ENCODE data around the gene NR1H4. TPM values are rescaled to one million over a fixed set of nuclear protein-coding genes. Genes with fewer than 3 reads are reported as not detected.

Gene NR1H4
- total RNA-seq, 1 donor from 2014 or later: 0.13 TPM

DNA sequence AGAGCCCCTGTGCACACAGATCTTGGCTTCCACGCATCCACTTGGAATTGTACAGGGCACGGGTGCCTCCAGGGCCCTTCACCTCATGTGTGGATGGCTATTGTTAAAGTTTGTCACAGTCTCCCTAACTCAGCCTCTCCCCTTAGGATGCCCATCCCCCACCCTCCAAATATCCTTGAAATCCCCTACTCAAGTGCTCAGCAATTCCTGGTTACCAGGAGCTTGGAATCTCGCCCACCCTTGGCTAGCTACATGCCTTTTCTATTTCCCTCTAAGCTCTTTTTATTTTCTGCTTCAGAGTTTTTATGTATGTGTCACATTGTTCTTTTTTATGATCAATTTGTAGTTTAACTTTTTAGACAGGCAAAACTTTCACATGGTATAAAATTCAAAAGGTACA lies 13.0 kb upstream of the NR1H4 start:
- Histone ChIP-seq H3K27me3 (ENCODE audit: control insufficient read depth, insufficient read depth, low read length) (no peaks in the 10 kb centered on the region), H3K4me3 (ENCODE audit: low read depth, low read length) (no peak overlapping the region), H3K36me3 (ENCODE audit: control insufficient read depth, insufficient read depth, low read length) (no peaks in the 10 kb centered on the region)
- DNase-seq (ENCODE audit: low read depth): no peak
- TF ChIP-seq, protein P1, sequence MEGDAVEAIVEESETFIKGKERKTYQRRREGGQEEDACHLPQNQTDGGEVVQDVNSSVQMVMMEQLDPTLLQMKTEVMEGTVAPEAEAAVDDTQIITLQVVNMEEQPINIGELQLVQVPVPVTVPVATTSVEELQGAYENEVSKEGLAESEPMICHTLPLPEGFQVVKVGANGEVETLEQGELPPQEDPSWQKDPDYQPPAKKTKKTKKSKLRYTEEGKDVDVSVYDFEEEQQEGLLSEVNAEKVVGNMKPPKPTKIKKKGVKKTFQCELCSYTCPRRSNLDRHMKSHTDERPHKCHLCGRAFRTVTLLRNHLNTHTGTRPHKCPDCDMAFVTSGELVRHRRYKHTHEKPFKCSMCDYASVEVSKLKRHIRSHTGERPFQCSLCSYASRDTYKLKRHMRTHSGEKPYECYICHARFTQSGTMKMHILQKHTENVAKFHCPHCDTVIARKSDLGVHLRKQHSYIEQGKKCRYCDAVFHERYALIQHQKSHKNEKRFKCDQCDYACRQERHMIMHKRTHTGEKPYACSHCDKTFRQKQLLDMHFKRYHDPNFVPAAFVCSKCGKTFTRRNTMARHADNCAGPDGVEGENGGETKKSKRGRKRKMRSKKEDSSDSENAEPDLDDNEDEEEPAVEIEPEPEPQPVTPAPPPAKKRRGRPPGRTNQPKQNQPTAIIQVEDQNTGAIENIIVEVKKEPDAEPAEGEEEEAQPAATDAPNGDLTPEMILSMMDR (IDR thresholded peaks at IDR 0.05; ENCODE audit: insufficient read depth, low read length, poor library complexity, severe bottlenecking): no peak

DNA sequence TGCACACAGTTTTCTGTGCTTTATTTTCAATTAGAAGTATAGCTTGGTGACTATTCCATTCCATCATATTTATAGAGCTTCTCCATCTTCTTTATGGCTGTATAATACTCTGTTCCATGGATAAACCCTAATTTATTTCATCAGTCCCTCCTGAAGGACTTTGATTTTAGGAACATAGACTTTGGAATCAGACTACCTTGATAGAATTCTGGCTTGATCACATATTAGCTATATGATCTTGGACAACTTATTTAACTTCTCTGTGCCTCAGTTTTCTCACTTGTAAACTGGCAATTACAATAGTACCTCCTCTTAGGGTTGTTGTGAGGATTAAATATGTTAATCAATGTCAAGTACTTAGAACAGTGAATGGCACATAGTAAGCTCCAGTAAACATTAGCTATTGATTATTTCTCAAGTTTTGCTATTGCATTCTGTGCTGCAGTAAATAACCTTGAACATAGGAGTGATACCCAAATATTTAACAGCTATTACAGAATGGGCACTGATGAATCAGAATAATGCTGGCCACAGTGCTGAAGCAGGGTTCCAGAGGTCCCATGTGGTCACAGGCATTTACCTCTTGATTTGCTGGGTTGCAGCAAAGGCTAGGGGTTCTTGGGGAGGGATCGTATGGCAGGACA lies 12.2 kb upstream of the NR1H4 start:
- TF ChIP-seq, protein P1 (IDR thresholded peaks at IDR 0.05; ENCODE audit: insufficient read depth, low read length, poor library complexity, severe bottlenecking): no peak
- H3K36me3 ChIP-seq (ENCODE audit: control insufficient read depth, insufficient read depth, low read length): no peaks in the 10 kb centered on the region
- no peaks in the 10 kb centered on the region for H3K27me3 ChIP-seq (ENCODE audit: control insufficient read depth, insufficient read depth, low read length)
- no peak for DNase-seq (ENCODE audit: low read depth)
- no peak overlapping the region for H3K4me3 ChIP-seq (ENCODE audit: low read depth, low read length)

DNA sequence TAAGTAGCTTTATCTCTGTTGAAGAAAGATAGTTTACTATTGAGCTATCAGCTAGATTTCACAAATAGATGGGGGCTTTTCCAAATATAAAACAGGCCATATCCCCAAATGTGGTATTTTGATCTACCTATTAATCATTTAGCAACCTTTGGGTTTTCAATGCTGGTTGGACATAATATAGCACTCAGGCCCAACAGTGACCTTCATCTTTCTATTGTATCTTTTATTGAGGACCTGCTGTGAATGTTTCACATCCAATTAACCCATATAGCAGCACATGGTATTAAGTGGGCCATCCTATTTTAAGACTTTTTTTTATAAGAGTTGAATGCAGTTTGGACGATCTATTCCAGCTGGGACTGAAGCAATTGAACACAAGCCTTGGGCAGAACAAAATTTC lies 10.0 kb upstream of the NR1H4 start:
- Histone ChIP-seq H3K4me3 (ENCODE audit: low read depth, low read length) (no peak overlapping the region), H3K36me3 (ENCODE audit: control insufficient read depth, insufficient read depth, low read length) (no peaks in the 10 kb centered on the region), H3K27me3 (ENCODE audit: control insufficient read depth, insufficient read depth, low read length) (no peaks in the 10 kb centered on the region)
- TF ChIP-seq, protein P1 (IDR thresholded peaks at IDR 0.05; ENCODE audit: insufficient read depth, low read length, poor library complexity, severe bottlenecking): no peak
- no peak for DNase-seq (ENCODE audit: low read depth)

DNA sequence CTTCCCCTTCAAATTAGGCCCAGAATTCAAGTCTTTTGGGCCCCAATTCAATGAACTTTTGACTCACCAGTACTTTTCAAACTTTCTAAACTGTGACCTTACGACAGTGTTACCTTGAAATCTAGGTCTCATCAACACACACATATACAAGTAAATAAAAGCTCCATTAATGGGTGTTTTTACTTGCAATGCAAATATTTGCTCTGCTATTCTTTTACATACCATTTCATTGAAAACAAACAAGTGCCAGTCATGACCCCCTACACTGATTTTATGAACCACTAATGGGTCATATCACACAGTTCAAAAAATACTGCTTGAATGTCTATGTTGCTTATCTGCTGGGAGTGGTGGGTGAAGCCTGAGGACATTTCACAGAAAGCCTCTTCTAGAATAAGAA lies 9.1 kb upstream of the NR1H4 start:
- Histone ChIP-seq H3K36me3 (ENCODE audit: control insufficient read depth, insufficient read depth, low read length) (no peaks in the 10 kb centered on the region), H3K27me3 (ENCODE audit: control insufficient read depth, insufficient read depth, low read length) (no peaks in the 10 kb centered on the region), H3K4me3 (ENCODE audit: low read depth, low read length) (no peak overlapping the region)
- no peak for DNase-seq (ENCODE audit: low read depth)
- TF ChIP-seq, protein P1 (IDR thresholded peaks at IDR 0.05; ENCODE audit: insufficient read depth, low read length, poor library complexity, severe bottlenecking): no peak

DNA sequence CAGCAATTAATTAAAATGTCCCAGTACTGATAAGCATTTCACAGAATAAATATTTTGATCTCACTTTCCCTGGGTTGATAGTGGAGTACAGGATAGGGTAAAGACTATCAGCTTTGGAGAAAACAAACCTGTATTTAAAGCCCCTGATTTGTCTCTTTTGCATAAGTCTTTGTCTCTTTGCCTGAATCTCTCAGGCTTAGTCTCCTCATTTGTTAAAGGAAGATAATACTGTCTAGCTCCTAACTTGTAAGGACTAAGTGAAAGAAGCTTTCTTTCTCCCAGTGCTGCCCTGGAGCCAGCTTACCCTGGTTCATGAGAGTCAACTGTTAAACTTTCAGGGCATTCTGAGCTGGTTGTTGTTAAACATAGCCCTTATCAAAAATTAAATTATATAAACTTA lies 5.5 kb upstream of the NR1H4 start:
- H3K27me3 ChIP-seq (ENCODE audit: control insufficient read depth, insufficient read depth, low read length): no peaks in the 10 kb centered on the region
- TF ChIP-seq, protein P1 (IDR thresholded peaks at IDR 0.05; ENCODE audit: insufficient read depth, low read length, poor library complexity, severe bottlenecking): no peak
- H3K36me3 ChIP-seq (ENCODE audit: control insufficient read depth, insufficient read depth, low read length): no peaks in the 10 kb centered on the region
- DNase-seq (ENCODE audit: low read depth): no peak
- no peak overlapping the region for H3K4me3 ChIP-seq (ENCODE audit: low read depth, low read length)

DNA sequence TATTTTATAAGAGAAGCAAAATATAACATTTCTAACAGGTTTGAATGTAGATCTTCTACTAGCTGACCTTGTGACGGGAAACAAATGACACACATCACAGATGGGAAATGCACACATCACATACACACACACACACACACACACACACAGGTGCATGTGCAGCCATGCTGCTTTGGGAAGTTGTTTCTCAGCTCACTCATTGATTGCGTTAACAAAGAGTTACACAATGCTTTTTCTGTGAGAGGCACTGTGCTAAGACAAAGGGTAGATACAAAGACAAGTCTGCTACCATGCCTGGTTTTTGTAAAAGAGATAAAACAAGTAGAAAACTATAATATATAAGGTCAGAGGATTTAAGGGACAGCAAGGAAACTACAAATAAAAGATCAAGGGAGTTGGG lies 1.3 kb upstream of the NR1H4 start:
- Histone ChIP-seq H3K4me3 (ENCODE audit: low read depth, low read length) (no peak overlapping the region), H3K27me3 (ENCODE audit: control insufficient read depth, insufficient read depth, low read length) (no peaks in the 10 kb centered on the region), H3K36me3 (ENCODE audit: control insufficient read depth, insufficient read depth, low read length) (no peaks in the 10 kb centered on the region)
- TF ChIP-seq, protein P1 (IDR thresholded peaks at IDR 0.05; ENCODE audit: insufficient read depth, low read length, poor library complexity, severe bottlenecking): no peak
- DNase-seq (ENCODE audit: low read depth): no peak
